GM18861 (cell line): ENCODE results near the gene ADRA2C.

Experiments
- ATAC-seq: cut with Tn5 transposase; IDR thresholded peaks from one replicate; pipeline ENCODE4 v1.9.1; 2021; ENCODE audit not compliant: unreplicated experiment

Gene ADRA2C

DNA sequence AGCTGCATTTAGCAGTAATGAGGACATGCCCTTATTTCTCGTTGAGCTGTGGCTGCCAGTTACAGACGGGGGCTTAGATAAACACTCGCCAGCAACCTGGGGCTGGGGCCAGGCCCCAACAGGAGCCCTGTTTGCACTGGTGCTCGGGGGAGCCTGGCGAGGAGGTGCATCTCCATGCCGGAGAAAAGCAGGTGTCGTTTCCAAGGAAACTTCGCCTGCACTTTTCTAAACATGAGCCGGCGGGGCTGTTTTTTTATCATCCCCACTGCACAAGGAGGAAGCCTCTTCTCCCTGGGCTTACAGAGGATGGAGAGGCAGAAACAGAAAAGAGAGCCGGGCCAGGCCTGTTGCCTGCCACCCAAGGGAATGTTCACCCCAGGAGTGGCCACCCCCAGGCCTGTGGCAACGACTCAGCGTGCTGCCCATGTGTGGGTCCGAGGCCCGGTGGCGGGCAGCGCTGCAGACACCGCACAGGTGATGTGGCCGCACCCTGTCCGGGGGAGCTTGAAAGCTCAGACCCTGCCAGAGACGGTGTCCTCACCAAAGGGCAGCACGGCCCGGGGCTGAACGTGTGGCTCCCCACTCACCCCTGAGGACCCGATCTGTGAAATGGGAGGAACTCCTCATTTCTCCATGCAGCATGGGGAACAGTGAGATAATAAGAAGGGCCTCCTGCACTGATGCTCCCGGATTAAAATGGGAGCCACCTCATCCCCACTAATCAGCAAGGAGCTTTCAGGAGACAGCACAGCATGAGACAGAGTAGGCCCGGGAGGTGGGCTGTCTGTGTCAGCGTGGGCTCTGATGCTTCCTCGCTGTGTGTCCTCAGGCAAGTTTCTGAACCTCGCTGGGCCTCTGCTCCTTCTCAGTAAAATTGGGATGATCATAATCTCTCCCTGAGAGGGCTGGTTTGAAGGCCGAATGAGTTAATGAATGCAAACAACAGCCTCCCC is 33.8 kb upstream of the ADRA2C start:
- ATAC-seq, result no peak

DNA sequence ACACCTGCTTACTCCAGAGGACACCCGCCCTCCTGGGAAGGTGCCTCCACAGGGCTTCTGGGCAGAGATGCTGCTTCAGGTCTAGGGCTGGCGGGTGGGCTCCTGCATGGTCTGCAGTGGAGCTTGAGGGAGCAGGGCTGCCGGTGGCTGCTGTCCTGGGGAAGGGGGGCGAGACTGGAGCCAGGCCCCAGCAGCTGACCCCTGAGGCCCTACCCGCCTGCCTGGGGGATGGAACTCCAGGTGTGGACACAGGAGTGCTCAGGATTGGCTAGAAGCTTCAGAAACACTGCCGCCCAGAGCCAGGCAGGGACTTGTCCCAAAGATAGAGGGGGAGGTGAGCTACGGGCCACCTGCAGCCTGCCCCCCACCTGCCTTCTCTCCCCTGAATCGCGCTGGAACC is 33.0 kb upstream of the ADRA2C start:
- ATAC-seq, result no peak

DNA sequence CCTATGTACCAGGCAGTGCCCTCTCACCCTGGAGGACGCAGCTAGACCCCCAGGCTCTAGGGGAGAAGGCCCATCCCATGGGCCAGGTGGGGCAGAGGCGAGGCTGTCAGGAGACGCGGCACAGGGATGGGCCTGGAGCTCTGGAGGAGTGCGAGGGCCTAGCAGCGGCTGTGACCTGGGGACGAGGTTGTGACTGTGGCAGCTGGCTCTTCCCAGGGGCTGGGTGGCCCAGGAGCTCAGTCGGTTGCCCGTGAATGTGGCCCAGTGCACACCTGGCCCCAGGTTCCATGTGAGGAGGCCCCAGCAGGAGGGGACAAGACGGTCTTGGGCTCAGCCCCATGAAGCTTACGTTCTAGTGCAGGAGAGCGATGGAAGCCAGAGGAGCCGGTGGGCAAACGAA is 31.0 kb upstream of the ADRA2C start:
- ATAC-seq, result no peak

DNA sequence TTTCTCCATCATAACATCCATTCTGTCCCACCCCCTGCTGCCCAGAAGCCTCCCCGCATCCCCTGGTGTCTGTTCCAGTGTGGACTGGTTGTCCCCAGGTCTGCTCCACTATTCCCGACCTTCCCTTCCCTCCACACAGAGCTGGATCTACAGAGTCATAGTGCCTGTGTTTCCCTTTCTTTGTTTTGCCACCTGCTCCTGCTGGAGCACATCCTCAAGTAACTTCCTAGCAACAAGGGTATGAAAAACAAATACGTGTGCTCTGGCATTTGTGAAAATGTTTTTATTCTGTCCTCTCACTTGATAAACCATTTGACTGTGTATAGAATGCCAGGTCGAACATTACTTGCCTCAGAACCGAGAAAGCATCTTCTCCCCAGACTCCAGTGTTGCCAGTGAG is 29.9 kb upstream of the ADRA2C start:
- no peak for ATAC-seq

DNA sequence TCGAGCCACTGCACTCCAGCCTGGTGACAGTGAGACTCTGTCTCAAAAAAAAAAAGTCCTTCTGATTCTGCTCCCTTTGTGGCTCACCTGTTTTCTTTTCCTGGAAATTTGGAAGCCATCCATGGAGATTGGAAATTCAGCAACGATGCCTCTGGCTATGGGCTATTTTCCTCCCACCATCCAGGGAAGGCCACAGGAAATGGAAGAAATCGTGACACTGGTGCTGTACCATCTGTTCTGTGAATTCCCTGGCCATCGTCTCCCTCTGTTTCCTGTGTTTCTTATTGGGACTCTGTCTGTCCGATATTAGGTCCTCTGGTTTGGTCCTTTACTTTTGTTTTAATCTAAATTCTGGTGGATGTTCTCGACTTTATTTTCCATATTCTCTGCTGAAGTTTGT is 29.4 kb upstream of the ADRA2C start:
- no peak for ATAC-seq

DNA sequence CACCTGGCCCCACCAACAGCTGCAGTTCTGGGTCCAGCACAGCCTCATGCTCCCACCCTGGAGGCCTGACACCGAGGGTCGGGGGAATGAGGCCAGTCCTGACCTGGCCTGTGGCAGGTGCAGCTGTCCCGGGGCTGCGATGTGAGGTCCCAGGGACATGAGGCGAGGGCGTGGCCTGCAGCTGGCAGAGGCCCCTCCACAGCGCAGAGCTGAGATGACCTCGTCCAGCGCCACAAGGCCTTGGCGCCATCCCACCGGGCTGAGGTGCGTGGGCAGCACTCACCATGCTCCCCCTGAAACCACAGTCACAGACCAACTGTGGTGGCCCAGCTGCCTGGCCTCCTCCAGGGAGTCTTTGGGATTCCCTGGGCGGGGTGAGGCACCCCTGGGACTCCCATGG is 26.6 kb upstream of the ADRA2C start:
- ATAC-seq, result no peak

DNA sequence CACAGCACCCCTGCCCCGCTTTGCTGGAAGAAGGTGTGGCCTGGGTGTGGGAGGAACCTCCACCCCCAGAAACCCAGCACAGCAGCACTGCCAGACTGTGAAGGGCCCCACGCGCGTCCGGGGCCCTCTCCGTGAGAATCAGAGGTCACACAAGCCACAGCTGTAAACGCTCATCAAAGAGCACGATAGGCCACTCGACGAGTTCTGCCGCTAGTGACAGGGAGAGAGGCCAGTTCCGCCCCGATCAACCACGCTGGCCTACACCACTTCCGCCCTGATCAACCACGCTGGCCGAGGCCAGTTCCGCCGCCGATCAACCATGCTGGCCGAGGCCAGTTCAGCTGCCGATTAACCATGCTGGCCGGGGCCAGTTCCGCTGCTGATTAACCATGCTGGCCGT is 25.9 kb upstream of the ADRA2C start:
- ATAC-seq, result no peak

DNA sequence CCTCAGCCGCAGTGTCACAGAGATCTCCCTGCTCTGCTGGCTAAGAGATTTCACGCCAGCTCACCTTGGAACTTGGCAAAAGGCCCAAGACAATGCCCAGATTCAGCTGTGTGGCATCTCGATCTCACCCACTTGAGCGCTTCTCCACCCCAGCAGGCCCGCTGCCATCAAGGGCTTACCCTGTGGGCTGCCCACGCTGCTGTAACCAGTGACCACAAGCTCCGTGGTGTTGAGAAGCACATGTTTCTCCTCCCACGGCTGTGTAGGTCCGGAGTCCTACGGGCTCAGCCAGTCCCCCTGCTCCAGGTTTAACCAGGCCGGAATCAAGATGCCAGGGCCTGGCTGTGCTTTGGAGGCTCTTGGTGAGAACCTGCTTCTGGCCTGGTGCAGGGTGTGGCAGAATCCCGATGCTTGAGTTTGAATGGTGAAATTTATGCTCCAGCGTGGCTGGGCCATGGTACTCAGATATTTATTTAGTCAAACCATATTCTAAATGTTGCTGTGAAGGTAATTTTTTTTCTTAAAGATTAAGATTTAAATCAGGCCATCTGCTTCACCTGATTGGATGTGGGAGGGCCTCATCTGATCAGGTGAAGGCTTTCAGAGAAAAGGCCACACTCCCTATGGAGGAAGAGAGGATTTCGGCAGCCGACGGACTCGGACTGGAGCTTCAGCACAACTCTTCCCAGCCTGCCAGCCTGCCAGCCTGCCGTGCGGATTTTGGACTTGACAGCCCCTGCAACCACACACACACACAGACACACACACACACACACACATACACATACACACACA is 24.8 kb upstream of the ADRA2C start:
- no peak for ATAC-seq

DNA sequence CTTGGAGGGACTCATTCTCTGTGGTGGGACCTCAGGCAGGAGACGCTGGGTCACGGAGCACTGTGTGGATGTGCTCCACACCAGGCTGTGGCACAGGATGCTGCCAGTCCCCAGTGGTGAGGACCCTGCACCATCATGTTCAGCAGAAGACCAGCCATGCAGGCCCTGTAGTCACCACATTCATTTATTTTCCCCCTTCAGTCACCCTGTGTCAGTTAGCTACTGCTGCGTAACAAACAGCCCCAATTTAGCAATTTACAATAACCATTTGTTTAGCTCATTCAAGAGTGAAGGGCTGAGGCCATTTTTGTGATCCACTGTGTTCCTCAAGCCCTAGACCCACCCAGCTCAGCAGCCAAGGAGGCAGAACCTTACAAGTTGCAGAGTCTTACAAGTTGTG is 23.6 kb upstream of the ADRA2C start:
- no peak for ATAC-seq

DNA sequence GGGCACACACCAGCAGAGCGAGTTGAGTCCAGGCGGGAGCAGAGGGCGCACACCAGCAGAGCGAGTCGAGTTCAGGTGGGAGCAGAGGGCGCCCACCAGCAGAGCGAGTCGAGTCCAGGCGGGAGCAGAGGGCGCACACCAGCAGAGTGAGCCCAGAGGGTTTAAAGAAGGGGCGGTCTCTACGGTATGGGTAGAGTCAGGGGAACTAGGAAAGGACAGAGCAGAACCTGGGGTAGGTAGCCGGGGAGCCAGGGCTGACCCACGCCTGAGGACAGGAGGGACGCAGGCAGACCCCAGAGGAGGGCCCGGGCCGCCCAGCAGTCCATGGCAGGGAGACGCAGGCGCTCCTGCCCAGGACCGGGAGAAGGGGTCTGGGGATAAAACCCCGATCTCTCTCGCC is 22.0 kb upstream of the ADRA2C start:
- no peak for ATAC-seq

DNA sequence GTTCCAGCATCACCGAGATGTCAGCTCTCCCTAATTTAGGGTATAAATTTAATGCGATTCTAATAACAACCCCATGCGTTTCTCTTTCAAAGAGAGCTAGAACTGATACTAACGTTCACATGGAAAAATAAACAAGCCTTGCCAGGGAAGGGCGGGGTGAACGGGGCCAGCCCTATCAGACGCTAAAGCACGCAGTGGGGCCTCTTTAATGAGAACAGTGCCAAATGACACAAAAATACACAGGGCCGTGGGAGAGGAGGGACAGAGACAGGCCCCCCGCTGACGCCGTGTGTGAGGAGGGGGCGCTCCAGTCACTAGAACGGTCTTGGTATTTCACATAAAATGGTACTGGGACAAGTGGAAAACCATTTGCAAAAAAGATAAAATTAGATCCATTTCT is 21.3 kb upstream of the ADRA2C start:
- ATAC-seq, result no peak

DNA sequence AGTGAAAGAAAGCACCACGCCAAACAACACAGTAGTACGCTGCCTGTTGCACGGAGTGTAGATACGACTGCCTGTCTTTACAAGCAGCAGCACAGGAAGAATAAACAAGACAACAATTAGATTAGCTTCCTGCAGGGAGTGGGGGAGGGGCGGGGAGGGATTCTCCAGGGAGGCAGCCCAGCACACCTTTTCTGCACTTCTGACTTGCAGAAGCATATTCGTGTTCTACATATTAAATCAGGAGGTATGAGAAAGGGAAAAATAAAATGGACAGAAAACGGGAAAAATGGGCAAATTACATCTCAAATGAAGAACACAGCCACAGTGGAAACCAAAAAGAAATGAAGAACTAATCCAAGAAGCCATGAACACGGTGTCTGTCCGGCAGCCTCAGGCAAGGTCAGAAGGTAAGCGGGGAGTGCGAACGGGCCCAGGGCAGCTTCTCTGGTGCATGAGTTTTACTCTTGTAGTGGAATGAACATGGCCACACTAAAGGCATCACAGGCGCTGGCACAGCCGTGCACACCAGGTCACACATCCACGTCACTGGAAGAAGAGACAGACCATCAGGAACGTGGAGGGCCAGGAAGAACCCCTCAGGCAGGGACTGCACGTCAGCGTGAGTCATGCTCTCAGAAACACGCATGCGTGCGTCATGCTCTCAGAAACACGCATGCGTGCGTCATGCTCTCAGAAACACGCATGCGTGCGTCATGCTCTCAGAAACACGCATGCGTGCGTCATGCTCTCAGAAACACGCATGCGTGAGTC is 20.1 kb upstream of the ADRA2C start:
- no peak for ATAC-seq

DNA sequence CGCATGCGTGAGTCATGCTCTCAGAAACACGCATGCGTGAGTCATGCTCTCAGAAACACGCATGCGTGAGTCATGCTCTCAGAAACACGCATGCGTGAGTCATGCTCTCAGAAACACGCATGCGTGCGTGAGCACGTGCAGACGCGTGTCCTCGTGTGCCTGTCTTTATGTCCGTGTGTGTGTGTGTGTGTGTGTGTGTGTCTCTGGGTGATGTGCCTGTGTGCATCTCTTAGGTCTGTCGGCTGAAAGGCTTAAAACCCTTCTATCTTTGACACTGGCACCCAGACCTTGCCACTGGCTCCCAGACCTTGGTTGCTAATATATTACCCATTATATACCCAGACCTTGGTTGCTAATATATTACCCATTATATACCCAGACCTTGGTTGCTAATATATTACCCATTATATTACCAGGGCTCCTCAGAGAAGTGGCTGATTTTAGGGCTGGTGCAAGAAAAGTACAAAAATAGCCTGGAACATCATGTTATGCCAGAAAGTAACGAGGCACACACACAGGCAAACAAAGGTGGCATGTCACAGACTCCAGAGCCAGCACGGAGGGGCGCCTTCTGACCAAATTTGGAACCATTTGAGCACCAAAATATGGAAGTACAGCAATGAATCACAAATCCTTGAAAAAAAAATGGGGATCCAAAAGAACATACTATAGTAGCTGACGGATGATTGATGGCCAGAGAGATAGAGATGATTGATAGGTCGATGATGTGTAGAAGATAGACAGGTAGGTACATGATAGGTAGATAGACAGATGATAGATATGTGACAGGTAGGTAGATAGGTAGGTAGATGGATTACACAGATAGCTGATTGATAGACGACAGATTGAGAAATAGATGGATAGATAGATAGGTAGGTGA is 19.2 kb upstream of the ADRA2C start:
- ATAC-seq, result no peak

DNA sequence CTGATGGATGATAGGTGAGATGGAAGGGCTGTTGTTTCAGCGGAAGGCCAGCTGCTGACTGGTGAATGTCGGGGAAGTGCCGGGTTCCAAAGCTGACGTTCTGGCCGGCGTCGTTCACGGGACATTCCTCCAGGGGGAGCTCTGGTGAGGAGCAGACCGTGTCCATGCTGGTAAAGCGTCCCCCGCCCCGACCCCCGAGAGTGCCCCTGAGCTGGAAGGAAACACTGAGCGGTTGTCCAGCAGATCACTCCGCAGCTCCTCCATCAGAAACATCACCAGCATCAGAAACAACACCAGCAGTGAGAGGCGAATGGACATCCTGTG is 18.6 kb upstream of the ADRA2C start:
- no peak for ATAC-seq

DNA sequence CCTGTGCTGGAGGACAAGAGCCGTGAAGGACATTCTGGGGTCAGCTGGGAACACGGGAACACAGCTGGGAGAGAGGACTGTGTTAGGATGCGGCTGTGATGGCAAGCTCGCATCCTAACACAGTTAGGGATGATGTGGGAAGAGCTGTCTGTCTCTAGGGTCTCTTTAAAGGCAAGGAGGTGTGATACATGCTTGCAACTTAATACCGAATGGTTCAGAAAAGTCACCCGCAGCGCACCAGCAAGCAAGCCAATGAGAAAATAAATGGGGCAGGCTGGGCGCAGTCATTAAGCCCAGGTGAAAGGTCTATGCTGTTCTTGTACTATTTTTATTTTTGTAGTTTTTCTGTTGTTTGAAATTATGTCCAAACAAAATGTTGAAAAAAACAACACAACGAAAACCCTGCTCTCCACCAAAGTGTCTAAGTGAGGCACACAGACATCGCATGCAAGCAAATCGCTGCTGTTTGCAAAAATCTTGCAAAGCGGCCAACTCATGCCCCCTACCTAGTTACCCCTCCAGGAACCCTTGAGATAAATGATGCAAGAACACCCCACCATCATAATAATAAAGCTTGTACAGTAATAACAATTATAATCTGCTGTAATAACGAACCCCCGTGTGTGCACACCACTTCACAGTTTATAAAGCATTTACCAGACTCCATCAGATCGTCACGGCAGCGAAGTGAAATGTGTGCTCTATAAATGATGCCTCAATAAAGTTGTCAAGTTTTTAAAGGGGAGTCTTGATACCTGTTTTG is 17.9 kb upstream of the ADRA2C start:
- no peak for ATAC-seq

DNA sequence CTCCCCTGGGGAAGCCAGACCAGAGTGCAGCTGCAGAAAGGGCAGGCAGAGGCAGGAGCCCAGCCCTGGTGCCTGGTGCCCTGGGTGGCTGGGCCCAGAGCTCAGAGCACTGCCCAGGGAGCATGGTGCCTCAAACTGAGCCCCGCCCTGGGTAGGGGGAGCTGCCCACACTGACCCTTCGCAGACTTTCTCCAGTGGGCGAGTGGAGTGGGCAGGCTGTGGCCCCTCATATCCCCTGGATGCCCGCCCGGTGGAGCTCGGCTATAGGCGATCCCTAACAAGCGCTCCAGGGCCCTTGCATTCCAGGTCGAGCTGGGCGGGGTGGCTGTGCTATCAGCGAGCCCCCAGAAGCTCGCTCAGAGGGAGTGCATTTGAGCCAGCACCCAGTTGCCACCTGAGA is 17.1 kb upstream of the ADRA2C start:
- no peak for ATAC-seq

DNA sequence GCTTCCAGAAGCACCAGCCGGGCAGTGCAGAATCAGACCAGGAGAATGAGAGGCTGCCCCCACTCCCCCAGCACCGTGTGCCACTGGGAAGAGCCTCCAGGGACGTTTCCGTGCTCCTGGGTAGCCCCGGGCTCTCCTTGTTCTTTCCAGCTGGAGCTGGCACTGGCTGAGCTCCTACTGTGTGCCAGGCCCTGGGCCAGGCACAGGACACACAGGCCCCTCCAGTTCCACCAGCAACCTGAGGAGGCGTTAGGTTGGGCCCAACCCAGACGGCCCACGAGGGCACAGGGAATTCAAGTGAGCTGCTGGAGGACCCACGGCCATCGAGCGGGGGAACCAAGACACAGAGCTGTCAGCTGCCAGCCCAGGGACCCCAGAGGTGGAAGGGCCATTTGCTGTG is 15.9 kb upstream of the ADRA2C start:
- ATAC-seq, result no peak

DNA sequence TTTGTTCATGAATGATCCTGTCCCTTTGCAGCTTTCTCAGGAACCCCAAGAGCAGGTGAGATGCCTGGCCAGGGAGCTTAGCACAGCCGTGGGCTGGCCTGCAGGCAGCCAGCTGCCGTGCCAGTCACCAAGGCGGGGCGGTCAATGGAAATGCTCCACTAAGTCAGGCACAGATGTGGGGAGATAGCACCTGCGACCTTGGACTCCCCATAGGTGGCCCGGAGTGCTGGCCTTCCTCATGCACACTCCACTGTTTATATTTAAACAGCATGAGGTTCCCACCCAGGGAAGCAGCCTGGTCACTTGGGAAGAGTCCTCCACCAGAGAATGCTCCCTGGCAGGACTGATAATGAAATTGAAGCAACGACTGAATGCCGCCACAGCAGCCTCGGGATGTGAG is 14.2 kb upstream of the ADRA2C start:
- no peak for ATAC-seq

DNA sequence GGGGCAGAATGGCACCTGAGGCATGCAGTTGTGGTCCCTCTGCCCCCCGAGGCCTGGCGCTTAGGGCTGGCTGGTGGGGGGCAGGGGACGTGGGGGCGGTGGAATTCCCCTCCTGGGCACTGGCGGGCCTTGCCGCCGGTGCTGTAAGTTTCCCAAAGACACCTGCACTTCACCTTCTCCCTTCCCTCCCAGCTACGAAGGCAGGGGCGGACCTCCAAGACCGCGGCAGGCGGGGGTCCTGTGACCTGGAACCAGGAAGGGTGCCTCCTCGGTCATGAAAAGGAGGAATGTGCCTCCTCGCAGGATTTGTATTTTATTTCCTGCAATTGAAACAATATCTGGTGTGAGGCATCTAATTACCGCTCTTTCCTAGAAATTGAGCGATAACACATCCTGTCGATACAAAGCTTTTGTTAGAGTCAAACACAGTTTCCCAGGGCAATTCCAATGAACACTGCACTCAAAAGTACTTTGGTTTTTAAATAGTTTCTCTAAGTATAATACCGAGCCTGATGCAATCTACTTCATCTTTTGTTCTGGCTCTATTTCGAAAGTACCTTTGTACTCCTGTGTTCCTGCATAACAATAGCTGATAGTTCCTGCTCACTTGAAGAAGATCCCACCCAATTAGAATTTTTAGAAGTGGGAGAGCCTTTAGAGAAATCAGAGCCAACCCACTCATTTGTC is 12.3 kb upstream of the ADRA2C start:
- ATAC-seq, result no peak
